Ovary (tissue), 9 donors: ENCODE measurements around the gene MXD3. TPM values are rescaled to one million over a fixed set of nuclear protein-coding genes. Genes with fewer than 3 reads are reported as not detected.

ENCODE experiments used
- DNase-seq, 5 donors: peaks; one replicate each; pipeline ENCODE4 v3.0.0-alpha.2; 2019 to 2020
- H3K27ac ChIP-seq, 2 donors: fragments of 200-600 bp; one replicate each; pipeline versions ENCODE4 v1.5.1 to v1.8.0; 2019 to 2022
- H3K27me3 ChIP-seq: fragments of 200-600 bp; one replicate; pipeline ENCODE4 v1.8.0; 2022
- H3K36me3 ChIP-seq: fragments of 200-600 bp; sonication (generic); one replicate; pipeline ENCODE4 v1.5.1; 2019
- H3K4me1 ChIP-seq: one replicate; pipeline ENCODE4 v1.8.1; 2013; ENCODE audit warnings: mild to moderate bottlenecking, moderate library complexity; ENCODE audit not compliant: insufficient read depth
- H3K4me3 ChIP-seq: fragments of 200-600 bp; sonication (generic); one replicate; pipeline ENCODE4 v1.5.1; 2017
- H3K9me3 ChIP-seq, 2 donors: fragments of 200-600 bp in 1 of 2; sonication (generic) in 1 of 2; one replicate each; pipeline versions ENCODE4 v1.5.1 to v1.8.1; 2013 to 2019; ENCODE audit warnings: mild to moderate bottlenecking in 1 of 2, moderate library complexity in 1 of 2
- EP300 ChIP-seq: sonication (generic); formaldehyde crosslinking; IDR thresholded peaks from one replicate; pipeline ENCODE4 v1.6.1; 2017; ENCODE audit warnings: antibody characterized with exemption
- POLR2A ChIP-seq: fragments of 450-650 bp; IDR thresholded peaks from one replicate; pipeline ENCODE4 v1.6.1; 2017; ENCODE audit warnings: antibody characterized with exemption, mild to moderate bottlenecking, moderate library complexity
- WGBS, 3 donors: extraction: QIAGEN DNeasy Blood & Tissue Kit in 1 of 3; methylation state at CpG; one replicate each; pipeline versions ENCODE4 v1.1.5 to v1.1.7; 2013 to 2017; 5-methylcytosine and 5-hydroxymethylcytosine counted together
- intact Hi-C, 4 donors: fragments of 100-400 bp; cut with DNase I; formaldehyde crosslinking; loops; one replicate each; pipeline versions ENCODE4 v1.11.0 to v1.15.1; 2022 to 2023
- polyA plus RNA-seq, 2 donors: library from polyadenylated mRNA; stranded (reverse); fragments of 200-250 nt in 1 of 2; fragments of 350-450 nt in 1 of 2; fragmentation: Illumina TruSeq in 1 of 2; extraction: RNeasy Lipid Tissue Mini Kit (QIAGEN cat#74804) in 1 of 2; gene quantifications; one replicate each; pipeline ENCODE4 v1.2.3, GENCODE V29; 2013 to 2014
- total RNA-seq, 7 donors: library from RNA; depleted of rRNA in 2 of 7; stranded (reverse); fragments of >200 nt in 2 of 7; fragmentation: NEBNext Ultra II Directional in 3 of 7; extraction: Animal tissue kit (Norgen Biotek cat#: 25700) in 3 of 7; gene quantifications; one replicate each; pipeline versions ENCODE4 v1.1.0 to v1.2.4, GENCODE V29; 2016 to 2023
- TF ChIP-seq, protein P1 (sequence below), 3 donors: fragments of 450-650 bp in 2 of 3; fragments of 200-600 bp in 1 of 3; IDR thresholded peaks; one replicate each; pipeline versions ENCODE4 v1.5.1 to v1.8.0; 2016 to 2022; ENCODE audit warnings: antibody characterized with exemption in 3 of 3, mild to moderate bottlenecking in 1 of 3
- donor health status: DM: no; HTN: no; CAD: no; lungs with moderate emphysema.
- donor health status: DM: no; HTN: no; CAD: no.
- donor health status: Bipolar disorder and iron deficiency.
- donor health status: DM: yes; HTN: yes; CAD: no.
- donor health status: DM: no; HTN: no; CAD: no.
- donor health status: DM: yes; HTN: yes; CAD: no.

The MXD3 gene
- total and polyA plus RNA-seq, 9 donors = 0.30 to 9.8 (median 6.0) TPM

GRCh38 chr5:177335701-177336065 is 24.0 kb upstream of the MXD3 start:
- Histone ChIP-seq H3K4me3 (no peak overlapping the region), H3K36me3 (no peaks in the 10 kb centered on the region), H3K9me3 (no peaks in the 10 kb centered on the region), H3K4me1 (no peaks in the 10 kb centered on the region), H3K27me3 (no peaks in the 10 kb centered on the region), H3K27ac (no peak overlapping the region)
- intact Hi-C loops = no loop called here
- no peak for DNase-seq
- WGBS, 3 donors = 88 to 92% (median 91%) methylated on average over 7 of the region's 7 CpGs
- TF ChIP-seq, protein P1, sequence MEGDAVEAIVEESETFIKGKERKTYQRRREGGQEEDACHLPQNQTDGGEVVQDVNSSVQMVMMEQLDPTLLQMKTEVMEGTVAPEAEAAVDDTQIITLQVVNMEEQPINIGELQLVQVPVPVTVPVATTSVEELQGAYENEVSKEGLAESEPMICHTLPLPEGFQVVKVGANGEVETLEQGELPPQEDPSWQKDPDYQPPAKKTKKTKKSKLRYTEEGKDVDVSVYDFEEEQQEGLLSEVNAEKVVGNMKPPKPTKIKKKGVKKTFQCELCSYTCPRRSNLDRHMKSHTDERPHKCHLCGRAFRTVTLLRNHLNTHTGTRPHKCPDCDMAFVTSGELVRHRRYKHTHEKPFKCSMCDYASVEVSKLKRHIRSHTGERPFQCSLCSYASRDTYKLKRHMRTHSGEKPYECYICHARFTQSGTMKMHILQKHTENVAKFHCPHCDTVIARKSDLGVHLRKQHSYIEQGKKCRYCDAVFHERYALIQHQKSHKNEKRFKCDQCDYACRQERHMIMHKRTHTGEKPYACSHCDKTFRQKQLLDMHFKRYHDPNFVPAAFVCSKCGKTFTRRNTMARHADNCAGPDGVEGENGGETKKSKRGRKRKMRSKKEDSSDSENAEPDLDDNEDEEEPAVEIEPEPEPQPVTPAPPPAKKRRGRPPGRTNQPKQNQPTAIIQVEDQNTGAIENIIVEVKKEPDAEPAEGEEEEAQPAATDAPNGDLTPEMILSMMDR (IDR thresholded peaks at IDR 0.05) = no peak
- no peak for TF ChIP-seq POLR2A

- DNase-seq = no peak
- H3K36me3 ChIP-seq = no peaks in the 10 kb centered on the region
Observed at GRCh38 chr5:177334781-177335700, 23.3 kb upstream of the MXD3 start.

DNA sequence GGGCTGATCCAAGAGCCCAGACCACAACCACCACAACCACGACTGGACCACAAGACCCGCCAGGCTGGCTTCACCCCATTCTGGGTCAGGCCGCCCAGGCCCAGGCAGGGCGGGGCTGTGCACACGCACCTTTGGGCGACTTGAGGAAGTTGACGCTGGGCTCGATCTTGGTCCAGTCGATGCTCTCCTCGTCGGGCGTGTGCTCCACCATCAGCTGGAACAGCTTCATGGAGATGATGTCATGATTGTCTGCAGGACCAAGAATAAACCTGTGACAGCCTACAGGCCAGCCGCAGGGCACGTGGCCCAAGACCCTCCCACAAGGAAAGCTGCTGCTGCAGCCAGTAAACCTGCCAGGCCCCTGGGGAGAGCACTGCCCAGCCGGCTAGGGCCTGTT is 22.5 kb upstream of the MXD3 start:
- DNase-seq = no peak
- H3K36me3 ChIP-seq = no peaks in the 10 kb centered on the region
- no peak for TF ChIP-seq EP300
- TF ChIP-seq POLR2A = no peak
- TF ChIP-seq, protein P1 (IDR thresholded peaks at IDR 0.05) = no peak
- H3K27ac ChIP-seq = no peak overlapping the region
- no peaks in the 10 kb centered on the region for H3K27me3 ChIP-seq
- intact Hi-C loops = no loop called here
- no peaks in the 10 kb centered on the region for H3K4me1 ChIP-seq
- no peaks in the 10 kb centered on the region for H3K9me3 ChIP-seq
- 67 to 83% (median 81%) methylated on average over 15 of the region's 15 CpGs for WGBS, 3 donors
- no peak overlapping the region for H3K4me3 ChIP-seq

More at GRCh38 chr5:177334781-177335700, 23.3 kb upstream of the MXD3 start:
- no peak for TF ChIP-seq EP300
- TF ChIP-seq, protein P1 (IDR thresholded peaks at IDR 0.05) = no peak
- no peak for TF ChIP-seq POLR2A
- intact Hi-C loops = no loop called here
- no peaks in the 10 kb centered on the region for H3K4me1 ChIP-seq
- H3K9me3 ChIP-seq = no peaks in the 10 kb centered on the region
- no peak overlapping the region for H3K27ac ChIP-seq
- no peak overlapping the region for H3K4me3 ChIP-seq
- WGBS, 3 donors = 85 to 86% (median 86%) methylated on average over 21 of the region's 21 CpGs
- H3K27me3 ChIP-seq = no peaks in the 10 kb centered on the region

- no peaks in the 10 kb centered on the region for H3K4me1 ChIP-seq
- TF ChIP-seq, protein P1 (IDR thresholded peaks at IDR 0.05) = no peak
- TF ChIP-seq POLR2A = no peak
- no peak for TF ChIP-seq EP300
- H3K27ac ChIP-seq = no peak overlapping the region
- no peaks in the 10 kb centered on the region for H3K36me3 ChIP-seq
- H3K27me3 ChIP-seq = no peaks in the 10 kb centered on the region
- 88 to 91% (median 90%) methylated on average over 16 of the region's 16 CpGs for WGBS, 3 donors
- no peak overlapping the region for H3K4me3 ChIP-seq
- no peaks in the 10 kb centered on the region for H3K9me3 ChIP-seq
- intact Hi-C loops = no loop called here
- no peak for DNase-seq
Observed at GRCh38 chr5:177333420-177334154, 21.9 kb upstream of the MXD3 start.
